ENCODE data around the gene HOXA9.

The HOXA9 gene

GRCh38 chr7:27143023-27143949, 22.1 kb downstream of the HOXA9 start, which contains the start of gene HOXA5:
TSS of gene HOXA5 (minus strand) at chr7:27143681. CDS start at chr7:27143607, 74 bp downstream.
- Mint-ChIP-seq H3K4me1 (ENCODE audit: low read depth) (peaks cover 4% of the 10 kb centered on the region), H3K36me3 (ENCODE audit: low read depth) (no peaks in the 10 kb centered on the region), H3K9me3 (no peaks in the 10 kb centered on the region), H3K4me3 (no peak within 1 kb of the TSS), H3K27me3 (peaks cover 39% of the 10 kb centered on the region), H3K27ac (no peak within 1 kb of the TSS)

- H3K4me3 Mint-ChIP-seq: no peak overlapping the region
- H3K4me1 Mint-ChIP-seq (ENCODE audit: low read depth): no peaks in the 10 kb centered on the region
- H3K9me3 Mint-ChIP-seq: no peaks in the 10 kb centered on the region
- H3K27me3 Mint-ChIP-seq: peaks cover 42% of the 10 kb centered on the region
- H3K27ac Mint-ChIP-seq: no peak overlapping the region
- H3K36me3 Mint-ChIP-seq (ENCODE audit: low read depth): no peaks in the 10 kb centered on the region
Measured at GRCh38 chr7:27142580-27143022, 22.7 kb downstream of the HOXA9 start.

DNA sequence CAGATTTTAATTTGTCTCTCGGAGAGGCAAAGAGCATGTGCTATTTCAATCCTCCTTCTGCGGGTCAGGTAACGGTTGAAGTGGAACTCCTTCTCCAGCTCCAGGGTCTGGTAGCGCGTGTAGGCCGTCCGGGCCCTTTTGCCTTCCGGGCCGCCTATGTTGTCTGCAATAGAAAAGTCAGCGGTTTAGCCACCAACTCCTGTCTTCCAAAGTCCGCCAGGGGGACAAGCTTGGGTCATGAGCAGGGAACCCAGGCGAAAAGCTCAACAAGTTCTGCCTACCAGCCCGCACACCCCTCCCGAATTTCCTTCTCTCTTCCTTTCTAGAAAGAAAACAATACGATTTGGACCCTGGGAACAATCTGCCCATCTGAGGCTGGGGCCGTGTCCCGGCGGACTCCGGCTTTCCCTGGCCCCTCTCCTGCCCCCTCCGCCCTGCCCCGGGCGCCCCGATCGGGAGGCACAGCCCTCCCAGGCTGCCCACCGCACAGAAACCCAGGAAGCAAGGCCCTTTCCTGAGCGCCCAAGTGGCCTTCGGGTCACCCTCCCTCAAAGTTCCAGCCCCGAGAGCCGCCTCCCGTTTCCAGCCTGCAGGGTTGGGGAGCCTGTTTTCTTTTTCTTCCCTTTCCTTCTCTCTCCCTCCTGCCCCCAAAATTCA, 23.3 kb downstream of the HOXA9 start:
- H3K27me3 Mint-ChIP-seq: peaks cover 43% of the 10 kb centered on the region
- H3K36me3 Mint-ChIP-seq (ENCODE audit: low read depth): no peaks in the 10 kb centered on the region
- no peak overlapping the region for H3K4me3 Mint-ChIP-seq

DNA sequence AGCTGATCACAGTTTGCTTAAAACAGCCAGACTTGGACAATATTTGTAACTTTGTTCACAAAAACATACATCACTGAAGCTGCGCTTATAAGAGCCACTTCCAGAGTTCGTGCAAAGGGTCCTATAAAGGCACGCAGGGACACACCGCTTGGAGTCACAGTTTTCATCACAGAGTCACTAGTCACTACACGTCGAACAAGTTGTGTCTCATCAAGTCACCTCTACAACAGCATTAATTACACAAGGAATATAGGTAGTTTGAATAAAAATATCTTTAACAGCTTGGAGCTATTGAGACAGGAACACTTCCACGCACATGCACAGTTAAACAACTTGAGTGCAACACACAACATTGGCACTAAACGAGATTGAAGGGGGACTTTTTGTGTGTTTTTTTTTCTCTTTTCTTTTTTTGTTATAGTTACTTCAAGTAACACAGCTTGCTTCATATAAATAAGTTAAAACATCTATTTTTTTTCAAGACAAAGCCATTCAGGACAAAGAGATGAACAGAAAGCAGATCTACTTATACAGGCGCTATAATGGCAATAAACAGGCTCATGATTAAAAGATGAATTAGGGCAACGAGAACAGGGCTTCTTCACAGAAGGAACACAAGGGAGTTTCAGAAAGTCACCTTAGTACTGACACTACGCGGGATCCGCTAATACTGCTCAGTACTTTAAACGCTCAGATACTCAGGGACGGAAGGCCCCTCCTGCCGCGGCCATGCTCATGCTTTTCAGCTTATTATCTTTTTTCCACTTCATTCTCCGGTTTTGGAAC, 24.0 kb downstream of the HOXA9 start:
- Mint-ChIP-seq H3K4me1 (ENCODE audit: low read depth) (no peaks in the 10 kb centered on the region), H3K27ac (no peak overlapping the region), H3K27me3 (peaks cover 38% of the 10 kb centered on the region), H3K4me3 (no peak overlapping the region), H3K36me3 (ENCODE audit: low read depth) (no peaks in the 10 kb centered on the region), H3K9me3 (no peaks in the 10 kb centered on the region)

More for the DNA sequence above, 23.3 kb downstream of the HOXA9 start:
- H3K9me3 Mint-ChIP-seq: no peaks in the 10 kb centered on the region
- H3K4me1 Mint-ChIP-seq (ENCODE audit: low read depth): no peaks in the 10 kb centered on the region
- no peak overlapping the region for H3K27ac Mint-ChIP-seq

DNA sequence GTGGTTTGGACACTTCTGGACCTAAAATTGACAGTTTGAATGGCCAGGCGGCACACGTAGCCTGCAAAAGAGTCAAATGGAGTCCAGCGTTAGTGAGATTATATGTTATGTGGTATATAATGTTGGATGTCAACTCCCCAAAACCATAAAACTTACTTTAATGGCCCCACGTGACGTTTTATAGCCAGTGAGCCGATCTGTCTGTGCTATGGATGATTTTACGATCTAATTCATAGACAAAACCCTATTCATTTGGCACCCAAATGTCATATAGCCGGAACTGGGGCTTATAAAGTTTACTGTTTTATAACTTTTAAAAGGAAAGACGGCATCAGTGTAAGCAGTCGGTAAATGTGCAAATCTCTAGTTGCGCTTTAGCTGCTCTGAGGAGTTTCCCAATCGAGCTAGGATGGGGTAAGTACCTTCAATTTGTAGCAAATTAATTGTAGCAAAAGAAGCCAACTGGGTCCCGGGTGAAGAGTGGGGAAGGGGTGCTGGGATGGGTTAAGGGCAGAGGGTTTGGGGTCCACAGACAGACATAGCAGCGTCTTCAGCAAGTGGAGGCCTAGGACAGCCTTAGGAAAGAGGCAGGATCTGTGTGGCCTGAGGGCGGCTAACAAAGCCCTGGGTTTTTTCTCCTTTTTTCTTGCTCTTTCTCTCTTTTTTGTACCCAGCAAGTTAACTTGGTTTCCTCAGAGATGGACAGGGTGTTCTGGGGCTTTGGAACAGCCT, 25.0 kb downstream of the HOXA9 start:
- H3K4me3 Mint-ChIP-seq: no peak overlapping the region
- peaks cover 7% of the 10 kb centered on the region for H3K4me1 Mint-ChIP-seq (ENCODE audit: low read depth)
- H3K9me3 Mint-ChIP-seq: no peaks in the 10 kb centered on the region
- no peak overlapping the region for H3K27ac Mint-ChIP-seq
- H3K36me3 Mint-ChIP-seq (ENCODE audit: low read depth): no peaks in the 10 kb centered on the region
- H3K27me3 Mint-ChIP-seq: peaks cover 43% of the 10 kb centered on the region

DNA sequence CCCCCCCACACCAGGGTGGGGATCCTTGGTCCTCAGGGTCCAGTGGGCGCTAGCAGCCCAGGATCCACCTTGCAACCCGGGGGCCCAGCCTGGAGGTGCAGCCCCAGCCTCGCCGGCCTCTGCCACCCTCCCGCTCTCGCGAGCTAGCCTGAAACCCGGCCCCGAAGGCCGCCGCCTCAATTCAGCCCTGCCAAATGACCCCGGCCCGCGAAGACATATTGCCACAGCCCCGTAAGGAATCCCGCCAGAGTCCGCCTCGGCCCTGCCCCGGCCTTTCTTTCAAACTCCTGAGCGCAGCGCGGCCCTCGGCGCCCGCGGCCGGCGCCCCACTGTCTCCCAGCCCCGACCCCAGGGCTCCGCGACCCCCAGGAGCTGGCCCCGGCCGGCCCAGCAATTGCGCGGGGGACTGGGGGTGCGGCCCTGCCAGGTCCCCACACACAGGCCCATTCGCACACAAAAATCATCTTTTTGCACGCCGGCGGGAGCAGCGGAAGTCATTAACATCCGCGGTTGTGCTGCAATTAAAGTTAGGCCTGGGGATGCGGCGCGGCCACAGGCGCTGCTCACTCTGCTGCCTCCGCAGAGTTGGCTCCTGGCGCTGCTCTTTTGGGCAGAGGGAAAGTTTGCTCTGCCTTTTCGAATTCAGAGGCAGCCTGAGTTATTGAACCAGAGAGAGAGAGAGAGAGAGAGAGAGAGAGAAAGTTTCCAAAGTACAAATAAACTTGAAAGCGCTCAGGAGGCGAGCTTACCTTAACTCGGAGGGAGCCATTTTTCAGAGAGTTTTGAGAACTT, 25.8 kb downstream of the HOXA9 start:
- Mint-ChIP-seq H3K9me3 (no peaks in the 10 kb centered on the region), H3K27me3 (peaks cover 46% of the 10 kb centered on the region), H3K4me1 (ENCODE audit: low read depth) (peaks cover 15% of the 10 kb centered on the region), H3K27ac (no peak overlapping the region), H3K4me3 (no peak overlapping the region), H3K36me3 (ENCODE audit: low read depth) (no peaks in the 10 kb centered on the region)

DNA sequence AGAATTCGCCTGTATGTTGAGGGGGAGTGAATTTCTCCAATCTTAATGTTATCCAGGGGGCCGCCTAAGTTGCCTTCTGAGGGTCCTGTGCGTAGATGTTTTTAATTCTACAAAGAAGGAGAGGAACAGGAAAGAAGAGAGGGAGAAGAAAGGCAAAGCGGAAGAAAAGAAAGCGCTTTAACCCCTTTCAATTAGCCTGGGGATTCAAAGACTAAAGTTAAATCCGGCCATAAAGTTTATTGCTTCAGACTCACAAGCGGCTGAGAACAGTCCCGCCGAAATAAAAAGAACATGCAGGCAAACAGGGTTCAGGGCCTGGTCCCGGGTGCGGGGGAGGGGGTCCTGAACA, 26.4 kb downstream of the HOXA9 start:
- Mint-ChIP-seq H3K27ac (no peak overlapping the region), H3K4me1 (ENCODE audit: low read depth) (peaks cover 21% of the 10 kb centered on the region), H3K27me3 (peaks cover 51% of the 10 kb centered on the region), H3K36me3 (ENCODE audit: low read depth) (no peaks in the 10 kb centered on the region), H3K4me3 (no peak overlapping the region), H3K9me3 (no peaks in the 10 kb centered on the region)

DNA sequence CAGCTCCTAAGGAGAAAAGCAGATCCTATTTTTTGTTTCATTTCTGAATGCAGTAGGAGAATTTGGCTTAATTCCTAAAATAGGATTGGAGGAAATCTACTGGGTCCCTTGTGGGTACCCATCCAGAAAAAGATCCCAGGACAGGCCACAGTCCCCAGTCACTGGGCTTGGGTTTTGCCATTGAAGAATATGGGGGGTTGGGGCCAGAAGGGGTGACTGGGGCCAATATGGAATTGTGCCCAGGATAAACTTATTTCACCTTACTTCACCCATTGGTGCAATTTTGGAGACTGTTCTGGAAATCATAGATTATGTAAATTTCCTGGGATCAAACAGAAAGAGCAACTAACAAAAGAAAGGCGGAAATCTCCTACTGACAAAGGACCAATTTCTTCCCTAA, 26.9 kb downstream of the HOXA9 start:
- Mint-ChIP-seq H3K27me3 (peaks cover 56% of the 10 kb centered on the region), H3K27ac (no peak overlapping the region), H3K36me3 (ENCODE audit: low read depth) (no peaks in the 10 kb centered on the region), H3K4me1 (ENCODE audit: low read depth) (peaks cover 24% of the 10 kb centered on the region), H3K9me3 (no peaks in the 10 kb centered on the region), H3K4me3 (no peak overlapping the region)

GRCh38 chr7:27137640-27138315, 27.6 kb downstream of the HOXA9 start:
- Mint-ChIP-seq H3K27me3 (peaks cover 62% of the 10 kb centered on the region), H3K27ac (no peak overlapping the region), H3K4me3 (no peak overlapping the region)

DNA sequence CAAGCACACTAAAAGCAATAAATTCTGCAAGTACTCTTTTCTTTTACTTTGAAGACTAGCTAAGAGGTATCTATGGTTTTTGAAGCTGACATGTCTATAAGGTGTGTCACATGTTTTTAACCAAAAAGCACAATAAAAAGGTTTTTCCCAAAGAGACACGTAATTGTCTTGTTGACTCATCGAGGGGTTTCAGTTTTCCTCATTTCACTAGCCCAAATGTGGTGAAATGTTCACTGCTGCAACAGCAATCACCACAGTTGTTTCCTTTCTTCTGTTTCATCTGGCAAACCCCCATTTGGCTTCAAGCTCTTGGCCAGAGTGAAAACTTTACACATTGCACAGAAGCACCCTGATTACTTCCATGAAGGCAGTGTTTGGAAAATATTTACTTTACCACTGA, 30.9 kb downstream of the HOXA9 start:
- Mint-ChIP-seq H3K27me3 (peaks cover 62% of the 10 kb centered on the region), H3K9me3 (no peaks in the 10 kb centered on the region), H3K27ac (no peak overlapping the region)

More at GRCh38 chr7:27137640-27138315, 27.6 kb downstream of the HOXA9 start:
- no peaks in the 10 kb centered on the region for H3K9me3 Mint-ChIP-seq
- peaks cover 24% of the 10 kb centered on the region for H3K4me1 Mint-ChIP-seq (ENCODE audit: low read depth)
- H3K36me3 Mint-ChIP-seq (ENCODE audit: low read depth): no peaks in the 10 kb centered on the region

GRCh38 chr7:27133409-27134231, 31.7 kb downstream of the HOXA9 start:
- Mint-ChIP-seq H3K9me3 (no peaks in the 10 kb centered on the region), H3K36me3 (ENCODE audit: low read depth) (no peaks in the 10 kb centered on the region), H3K27ac (no peak overlapping the region), H3K27me3 (peaks cover 64% of the 10 kb centered on the region), H3K4me1 (ENCODE audit: low read depth) (peaks cover 31% of the 10 kb centered on the region), H3K4me3 (no peak overlapping the region)

More for the DNA sequence above, 30.9 kb downstream of the HOXA9 start:
- no peak overlapping the region for H3K4me3 Mint-ChIP-seq
- H3K36me3 Mint-ChIP-seq (ENCODE audit: low read depth): no peaks in the 10 kb centered on the region
- H3K4me1 Mint-ChIP-seq (ENCODE audit: low read depth): peaks cover 31% of the 10 kb centered on the region

GRCh38 chr7:27132978-27133377, 32.4 kb downstream of the HOXA9 start:
- Mint-ChIP-seq H3K27ac (no peak overlapping the region), H3K27me3 (peaks cover 61% of the 10 kb centered on the region), H3K9me3 (no peaks in the 10 kb centered on the region), H3K4me3 (no peak overlapping the region), H3K36me3 (ENCODE audit: low read depth) (no peaks in the 10 kb centered on the region), H3K4me1 (ENCODE audit: low read depth) (peaks cover 31% of the 10 kb centered on the region)

- H3K27me3 Mint-ChIP-seq: peaks cover 61% of the 10 kb centered on the region
- H3K36me3 Mint-ChIP-seq (ENCODE audit: low read depth): no peaks in the 10 kb centered on the region
- no peak overlapping the region for H3K27ac Mint-ChIP-seq
- H3K4me1 Mint-ChIP-seq (ENCODE audit: low read depth): peaks cover 31% of the 10 kb centered on the region
- no peaks in the 10 kb centered on the region for H3K9me3 Mint-ChIP-seq
- H3K4me3 Mint-ChIP-seq: no peak overlapping the region
Measured at GRCh38 chr7:27132214-27132613, 33.1 kb downstream of the HOXA9 start.
